Measurements from ENCODE around the gene GATB.

The GATB gene

GRCh38 chr4:151760712-151761661, at the start of gene GATB:
GATB (minus strand) TSS chr4:151761007; CDS start chr4:151760982, 25 bp downstream.
- in situ Hi-C loops (cut with HindIII; ENCODE audit: low sequenced_read_pairs): no loop called here

- in situ Hi-C loops (cut with HindIII; ENCODE audit: low sequenced_read_pairs): no loop called here
These were observed 49.7 kb upstream of the GATB start for GRCh38 chr4:151810476-151810875.

GRCh38 chr4:151809716-151810115, 48.9 kb upstream of the GATB start:
- in situ Hi-C loops (cut with HindIII; ENCODE audit: low sequenced_read_pairs): loop anchor here (5.0 kb wide), 1 partner anchor 73 kb away; no protein-coding TSS in a partner anchor

GRCh38 chr4:151808542-151808941, 47.7 kb upstream of the GATB start:
- in situ Hi-C loops (cut with HindIII; ENCODE audit: low sequenced_read_pairs): loop anchor here (5.0 kb wide), 1 partner anchor 74 kb away; no protein-coding TSS in a partner anchor

- in situ Hi-C loops (cut with HindIII; ENCODE audit: low sequenced_read_pairs): loop anchor here (5.0 kb wide), 1 partner anchor 74 kb away; no protein-coding TSS in a partner anchor
These were observed 47.3 kb upstream of the GATB start for GRCh38 chr4:151808120-151808529.

- in situ Hi-C loops (cut with HindIII; ENCODE audit: low sequenced_read_pairs): loop anchor here (5.0 kb wide), 1 partner anchor 75 kb away; no protein-coding TSS in a partner anchor
These were observed 46.4 kb upstream of the GATB start for GRCh38 chr4:151807220-151807619.

- in situ Hi-C loops (cut with HindIII; ENCODE audit: low sequenced_read_pairs): loop anchor here (5.0 kb wide), 1 partner anchor 76 kb away; no protein-coding TSS in a partner anchor
These were observed 45.7 kb upstream of the GATB start for GRCh38 chr4:151806511-151806927.

- in situ Hi-C loops (cut with HindIII; ENCODE audit: low sequenced_read_pairs): loop anchor here (5.0 kb wide), 1 partner anchor 77 kb away; no protein-coding TSS in a partner anchor
These were observed 44.0 kb upstream of the GATB start for GRCh38 chr4:151804821-151805220.

- in situ Hi-C loops (cut with HindIII; ENCODE audit: low sequenced_read_pairs): no loop called here
These were observed 43.4 kb upstream of the GATB start for GRCh38 chr4:151804086-151804630.

- in situ Hi-C loops (cut with HindIII; ENCODE audit: low sequenced_read_pairs): no loop called here
These were observed 42.4 kb upstream of the GATB start for GRCh38 chr4:151803246-151803645.

GRCh38 chr4:151801547-151802516, 41.0 kb upstream of the GATB start:
- in situ Hi-C loops (cut with HindIII; ENCODE audit: low sequenced_read_pairs): no loop called here

- in situ Hi-C loops (cut with HindIII; ENCODE audit: low sequenced_read_pairs): no loop called here
These were observed 38.7 kb upstream of the GATB start for GRCh38 chr4:151799417-151800012.

GRCh38 chr4:151798678-151799416, 38.0 kb upstream of the GATB start:
- in situ Hi-C loops (cut with HindIII; ENCODE audit: low sequenced_read_pairs): no loop called here

- in situ Hi-C loops (cut with HindIII; ENCODE audit: low sequenced_read_pairs): no loop called here
These were observed 37.0 kb upstream of the GATB start for GRCh38 chr4:151797853-151798252.

- in situ Hi-C loops (cut with HindIII; ENCODE audit: low sequenced_read_pairs): no loop called here
These were observed 36.3 kb upstream of the GATB start for GRCh38 chr4:151797131-151797530.

GRCh38 chr4:151796106-151796505, 35.3 kb upstream of the GATB start:
- in situ Hi-C loops (cut with HindIII; ENCODE audit: low sequenced_read_pairs): no loop called here

- in situ Hi-C loops (cut with HindIII; ENCODE audit: low sequenced_read_pairs): no loop called here
These were observed 32.2 kb upstream of the GATB start for GRCh38 chr4:151792995-151793394.

GRCh38 chr4:151792530-151792929, 31.7 kb upstream of the GATB start:
- in situ Hi-C loops (cut with HindIII; ENCODE audit: low sequenced_read_pairs): no loop called here

GRCh38 chr4:151788021-151788420, 27.2 kb upstream of the GATB start:
- in situ Hi-C loops (cut with HindIII; ENCODE audit: low sequenced_read_pairs): no loop called here

- in situ Hi-C loops (cut with HindIII; ENCODE audit: low sequenced_read_pairs): no loop called here
These were observed 25.3 kb upstream of the GATB start for GRCh38 chr4:151786158-151786495.
